Neutrophil (primary cell): ENCODE measurements around the gene PABPC1L.

Source experiments
- H3K27ac ChIP-seq: fragments of 200-600 bp; sonication (generic); 2 replicates; pipeline ENCODE4 v1.5.1; 2016; ENCODE audit warnings: mild to moderate bottlenecking, moderate library complexity
- H3K27me3 ChIP-seq: fragments of 200-600 bp; sonication (generic); 2 replicates; pipeline ENCODE4 v1.6.0; 2016; ENCODE audit warnings: mild to moderate bottlenecking
- H3K36me3 ChIP-seq: fragments of 200-600 bp; sonication (generic); 2 replicates; pipeline ENCODE4 v1.5.1; 2017
- H3K4me1 ChIP-seq, 2 experiments: fragments of 200-600 bp in 1 of 2; sonication (generic) in 1 of 2; 1 replicate in 1 of 2; 2 replicates in 1 of 2; pipeline versions ENCODE4 v1.5.1 to v1.6.1; 2013 to 2016; ENCODE audit warnings: low read depth in 1 of 2, low read length in 1 of 2, mild to moderate bottlenecking in 1 of 2, moderate library complexity in 1 of 2; ENCODE audit not compliant: control insufficient read depth in 1 of 2, insufficient read depth in 1 of 2
- H3K4me3 ChIP-seq, 2 experiments: fragments of 200-600 bp in 1 of 2; sonication (generic) in 1 of 2; 1 replicate in 1 of 2; 2 replicates in 1 of 2; pipeline ENCODE4 v1.5.1; 2013 to 2016; ENCODE audit warnings: low read depth in 1 of 2, low read length in 1 of 2, mild to moderate bottlenecking in 1 of 2, moderate library complexity in 1 of 2
- H3K9me3 ChIP-seq: fragments of 200-600 bp; sonication (generic); 2 replicates; pipeline ENCODE4 v1.5.1; 2016
- TF ChIP-seq, protein P1 (sequence below): fragments of 200-600 bp; sonication (generic); IDR thresholded peaks from 2 replicates; pipeline ENCODE4 v1.5.1; 2016; ENCODE audit warnings: antibody characterized with exemption

Gene PABPC1L

DNA sequence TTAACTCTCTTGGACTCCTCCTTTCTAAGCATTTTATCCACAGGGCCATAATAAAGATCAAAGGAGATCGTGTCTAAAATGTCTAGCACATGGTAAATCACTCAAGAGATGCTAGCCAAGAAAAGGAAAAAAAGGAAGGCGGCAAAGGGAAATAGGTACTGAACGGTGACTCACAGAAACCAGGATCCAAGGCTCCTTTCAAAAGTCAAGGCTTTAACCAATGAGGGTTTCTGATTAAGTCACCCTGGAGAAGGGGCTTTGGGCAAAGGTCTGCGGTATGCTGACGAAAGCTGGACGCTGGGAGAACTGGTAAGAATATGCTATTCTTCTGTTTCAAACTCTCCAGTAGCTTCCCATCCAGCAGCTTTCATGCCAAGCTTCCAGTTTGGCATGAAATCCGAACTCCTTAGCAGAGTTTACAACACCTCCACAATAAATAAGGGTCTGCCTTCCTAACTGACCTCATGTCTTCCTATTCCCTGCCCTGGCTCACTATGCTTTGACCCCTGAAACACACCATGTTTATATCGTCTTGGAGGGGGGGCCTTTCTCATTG lies 49.3 kb downstream of the PABPC1L start:
- peak overlapping the region; percentile 62 for H3K27ac ChIP-seq
- no peaks in the 10 kb centered on the region for H3K27me3 ChIP-seq
- H3K9me3 ChIP-seq: no peaks in the 10 kb centered on the region
- TF ChIP-seq, protein P1, sequence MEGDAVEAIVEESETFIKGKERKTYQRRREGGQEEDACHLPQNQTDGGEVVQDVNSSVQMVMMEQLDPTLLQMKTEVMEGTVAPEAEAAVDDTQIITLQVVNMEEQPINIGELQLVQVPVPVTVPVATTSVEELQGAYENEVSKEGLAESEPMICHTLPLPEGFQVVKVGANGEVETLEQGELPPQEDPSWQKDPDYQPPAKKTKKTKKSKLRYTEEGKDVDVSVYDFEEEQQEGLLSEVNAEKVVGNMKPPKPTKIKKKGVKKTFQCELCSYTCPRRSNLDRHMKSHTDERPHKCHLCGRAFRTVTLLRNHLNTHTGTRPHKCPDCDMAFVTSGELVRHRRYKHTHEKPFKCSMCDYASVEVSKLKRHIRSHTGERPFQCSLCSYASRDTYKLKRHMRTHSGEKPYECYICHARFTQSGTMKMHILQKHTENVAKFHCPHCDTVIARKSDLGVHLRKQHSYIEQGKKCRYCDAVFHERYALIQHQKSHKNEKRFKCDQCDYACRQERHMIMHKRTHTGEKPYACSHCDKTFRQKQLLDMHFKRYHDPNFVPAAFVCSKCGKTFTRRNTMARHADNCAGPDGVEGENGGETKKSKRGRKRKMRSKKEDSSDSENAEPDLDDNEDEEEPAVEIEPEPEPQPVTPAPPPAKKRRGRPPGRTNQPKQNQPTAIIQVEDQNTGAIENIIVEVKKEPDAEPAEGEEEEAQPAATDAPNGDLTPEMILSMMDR: no peak
- H3K36me3 ChIP-seq: peaks cover 23% of the 10 kb centered on the region
- peak overlapping the region in 1 of 2 experiments; percentile 76 for H3K4me3 ChIP-seq
- peaks cover 21 to 27% of the 10 kb centered on the region in 2 experiments for H3K4me1 ChIP-seq

DNA sequence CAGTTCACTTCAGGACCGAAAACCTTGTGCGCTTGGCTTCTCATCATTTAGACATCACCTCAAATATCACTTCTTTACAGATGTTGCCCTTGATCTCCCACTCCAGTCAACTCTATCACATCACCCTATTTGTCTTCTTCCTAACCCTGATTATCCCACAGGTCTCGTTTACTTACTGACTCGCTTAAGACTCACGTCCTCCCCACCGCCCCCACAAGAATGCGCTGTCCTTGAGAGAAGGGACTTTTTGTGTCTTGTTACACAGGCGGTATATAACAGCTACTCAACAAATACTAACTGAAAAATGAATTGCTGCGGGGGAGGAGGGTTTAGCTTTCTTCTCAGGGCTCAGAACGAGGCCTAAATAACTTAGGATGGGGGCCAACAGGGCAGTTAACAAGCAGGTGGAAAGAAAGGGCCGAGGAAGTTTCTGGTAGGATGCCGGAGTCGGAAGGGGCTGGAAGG lies 49.8 kb downstream of the PABPC1L start:
- Histone ChIP-seq H3K27me3 (no peaks in the 10 kb centered on the region), H3K4me1 (peaks cover 21 to 27% of the 10 kb centered on the region in 2 experiments), H3K9me3 (no peaks in the 10 kb centered on the region), H3K36me3 (peaks cover 18% of the 10 kb centered on the region), H3K27ac (peak overlapping the region; percentile 62), H3K4me3 (peak overlapping the region; percentile 60 to 76)
- TF ChIP-seq, protein P1: no peak

DNA sequence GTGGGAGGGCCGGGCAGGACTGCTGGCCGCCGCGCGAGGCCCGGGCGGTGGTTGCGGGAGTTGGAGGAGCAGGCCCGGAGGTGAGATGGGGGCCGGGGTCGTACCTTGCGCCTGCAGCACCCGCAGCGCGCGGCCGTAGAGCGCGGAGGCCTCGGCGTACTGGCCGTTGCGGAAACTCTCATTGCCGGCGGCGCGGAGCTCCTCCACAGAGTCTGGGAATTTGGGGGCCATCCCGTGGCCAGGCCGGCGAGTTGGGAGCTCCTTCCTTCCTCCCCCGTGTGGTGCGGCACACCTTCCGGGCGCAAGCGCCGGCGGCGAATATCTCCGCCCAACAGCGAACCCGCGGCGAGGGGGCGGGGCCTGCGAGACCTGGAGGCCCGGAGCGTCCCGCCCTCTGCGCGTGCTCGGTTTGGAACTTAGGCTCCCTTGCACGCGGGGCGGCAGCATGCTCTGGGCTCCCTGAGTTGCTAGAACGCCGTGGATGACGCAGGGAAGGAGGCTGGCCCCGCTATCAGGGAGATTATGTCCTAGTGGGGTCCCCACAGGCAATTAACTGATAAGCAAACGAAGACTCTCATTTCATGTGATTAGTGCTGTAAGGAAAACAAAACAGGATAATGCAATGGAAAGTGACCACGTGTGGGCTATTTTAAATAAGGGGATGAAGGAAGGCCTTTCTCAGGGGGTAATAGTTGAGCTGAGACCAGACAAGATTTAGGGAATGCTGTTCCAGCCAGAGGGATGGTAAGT lies 50.4 kb downstream of the PABPC1L start, which contains the start of gene TOMM34:
Gene TOMM34, minus strand, starts transcription at position 295 of the 750 bp plus-strand sequence. Its CDS starts 64 bp downstream, at position 231.
- TF ChIP-seq, protein P1: peak; percentile 52
- peak within 1 kb of the TSS; percentile 60 to 76 for H3K4me3 ChIP-seq
- H3K9me3 ChIP-seq: no peaks in the 10 kb centered on the region
- peaks cover 22 to 28% of the 10 kb centered on the region in 2 experiments for H3K4me1 ChIP-seq
- peak within 1 kb of the TSS; percentile 62 for H3K27ac ChIP-seq
- H3K27me3 ChIP-seq: no peaks in the 10 kb centered on the region
- H3K36me3 ChIP-seq: peaks cover 12% of the 10 kb centered on the region

DNA sequence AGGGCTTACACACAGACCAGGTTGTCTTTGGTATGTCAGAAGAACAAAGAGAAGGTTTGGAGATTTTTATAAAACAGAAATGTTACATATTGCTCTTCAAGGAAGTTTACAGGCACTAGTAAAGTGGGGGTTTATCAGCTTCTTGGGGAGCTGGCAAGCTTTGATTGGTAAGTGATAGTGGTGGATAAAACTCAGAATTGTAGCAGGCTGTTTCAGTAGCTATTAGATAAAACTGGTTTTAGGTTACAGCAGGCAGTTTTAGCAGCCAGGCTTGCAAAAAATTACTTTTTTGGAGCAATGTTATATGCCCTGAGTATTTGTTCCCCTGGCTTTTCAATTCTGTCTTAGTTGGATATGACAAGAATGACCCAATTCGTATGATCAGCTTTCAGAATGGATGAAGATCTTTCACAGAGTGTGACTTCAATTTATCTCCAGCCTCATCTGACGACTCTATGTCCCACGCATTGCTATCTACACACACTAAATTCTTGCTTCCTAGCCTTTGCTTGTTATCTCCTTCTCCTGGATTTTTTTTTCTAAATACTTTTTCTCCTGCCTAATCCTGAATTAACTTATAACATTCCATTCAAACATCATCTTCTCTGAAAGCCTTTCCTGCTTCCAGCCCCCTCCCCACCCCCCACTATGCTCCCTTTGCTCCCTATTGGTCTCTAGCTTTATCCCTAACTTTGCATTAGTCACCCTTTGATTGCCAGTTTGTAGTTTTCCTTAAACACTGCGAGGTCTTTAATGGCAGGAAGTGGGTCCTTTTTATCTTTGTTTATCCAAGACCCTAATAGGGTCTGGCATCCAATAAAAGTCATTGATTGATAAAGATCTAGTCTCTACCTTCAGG lies 51.4 kb downstream of the PABPC1L start:
- Histone ChIP-seq H3K9me3 (no peaks in the 10 kb centered on the region), H3K4me3 (no peak overlapping the region), H3K4me1 (peaks cover 30 to 36% of the 10 kb centered on the region in 2 experiments), H3K27ac (no peak overlapping the region), H3K36me3 (peaks cover 3% of the 10 kb centered on the region), H3K27me3 (no peaks in the 10 kb centered on the region)
- TF ChIP-seq, protein P1: no peak

DNA sequence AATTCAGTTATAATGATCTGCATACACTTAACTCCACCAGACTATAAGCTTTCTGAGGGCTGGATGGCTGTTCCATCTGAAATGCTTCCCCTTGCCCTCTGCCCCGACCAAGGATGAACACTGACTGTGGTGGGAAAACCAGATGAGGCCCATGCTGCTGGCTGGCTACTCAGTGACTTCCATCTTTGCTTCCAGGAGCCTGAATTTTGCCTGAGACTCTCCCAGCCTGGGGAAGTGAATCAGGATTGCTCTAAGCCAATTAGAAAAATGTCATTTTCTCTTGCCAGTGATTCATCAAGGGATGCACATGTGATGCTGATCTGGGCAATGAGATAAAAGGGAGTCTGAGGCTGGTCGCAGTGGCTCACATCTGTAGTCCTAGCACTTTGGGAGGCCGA lies 52.0 kb downstream of the PABPC1L start:
- Histone ChIP-seq H3K36me3 (no peaks in the 10 kb centered on the region), H3K4me1 (peaks cover 32 to 36% of the 10 kb centered on the region in 2 experiments), H3K27ac (no peak overlapping the region), H3K9me3 (no peaks in the 10 kb centered on the region), H3K4me3 (no peak overlapping the region), H3K27me3 (no peaks in the 10 kb centered on the region)
- TF ChIP-seq, protein P1: no peak
